Hepatocyte (in vitro differentiated cells): Measurements from ENCODE around the gene MRGPRX3. TPM values are rescaled to one million over a fixed set of nuclear protein-coding genes. Genes with fewer than 3 reads are reported as not detected.
A peak's percentile ranks its signal among the peaks of the same experiment; 100 is the strongest.
"Not testable (repeated sequence)": the region's sequence is repeated elsewhere in the genome, so short reads cannot be mapped to it uniquely, and the experiment has no call there.

Experiments
- DNase-seq: peaks from one replicate; pipeline ENCODE4 v3.0.0-alpha.2; 2016; ENCODE audit warnings: low spot score
- H2AFZ ChIP-seq: fragments of 200-600 bp; sonication (generic); 2 replicates; pipeline ENCODE4 v1.6.0; 2016; ENCODE audit warnings: antibody characterized with exemption, mild to moderate bottlenecking
- H3K27ac ChIP-seq: fragments of 200-600 bp; sonication (generic); 2 replicates; pipeline ENCODE4 v1.5.1; 2016; ENCODE audit warnings: mild to moderate bottlenecking
- H3K27me3 ChIP-seq: fragments of 200-600 bp; sonication (generic); 2 replicates; pipeline ENCODE4 v1.6.1; 2016
- H3K36me3 ChIP-seq: fragments of 200-600 bp; sonication (generic); replicated peaks from 2 replicates; pipeline ENCODE4 v1.5.1; 2016; ENCODE audit warnings: low read depth; ENCODE audit not compliant: insufficient read depth
- H3K4me1 ChIP-seq: fragments of 200-600 bp; sonication (generic); 2 replicates; pipeline ENCODE4 v1.5.1; 2016; ENCODE audit warnings: mild to moderate bottlenecking, moderate library complexity; ENCODE audit not compliant: insufficient read depth
- H3K4me2 ChIP-seq: fragments of 200-600 bp; sonication (generic); 2 replicates; pipeline ENCODE4 v1.6.0; 2016
- H3K4me3 ChIP-seq: fragments of 200-600 bp; sonication (generic); 2 replicates; pipeline ENCODE4 v1.5.1; 2016; ENCODE audit warnings: mild to moderate bottlenecking
- H3K79me2 ChIP-seq: fragments of 200-600 bp; sonication (generic); 2 replicates; pipeline ENCODE4 v1.6.0; 2017; ENCODE audit warnings: mild to moderate bottlenecking
- H3K9me2 ChIP-seq: fragments of 200-600 bp; sonication (generic); replicated peaks from 2 replicates; pipeline ENCODE4 v1.6.0; 2017; ENCODE audit warnings: mild to moderate bottlenecking; ENCODE audit not compliant: insufficient read depth
- H3K9me3 ChIP-seq: fragments of 200-600 bp; sonication (generic); 2 replicates; pipeline ENCODE4 v1.5.1; 2016; ENCODE audit warnings: low read depth, mild to moderate bottlenecking
- H4K20me1 ChIP-seq: fragments of 200-600 bp; sonication (generic); 2 replicates; pipeline ENCODE4 v1.6.0; 2016; ENCODE audit warnings: mild to moderate bottlenecking; ENCODE audit not compliant: insufficient read depth, poor library complexity, severe bottlenecking
- CTCF ChIP-seq: fragments of 200-600 bp; sonication (generic); IDR thresholded peaks from 2 replicates; pipeline ENCODE4 v1.5.1; 2016; ENCODE audit warnings: antibody characterized with exemption, mild to moderate bottlenecking; ENCODE audit not compliant: poor library complexity
- EZH2 ChIP-seq: fragments of 200-600 bp; sonication (generic); IDR thresholded peaks from 2 replicates; pipeline ENCODE4 v1.6.1; 2016; ENCODE audit warnings: antibody characterized with exemption, mild to moderate bottlenecking, borderline replicate concordance
- EZH2phosphoT487 ChIP-seq: fragments of 200-600 bp; sonication (generic); IDR thresholded peaks from one replicate; pipeline ENCODE4 v1.6.1; 2018; ENCODE audit warnings: antibody characterized with exemption, mild to moderate bottlenecking, low read depth, moderate library complexity; ENCODE audit not compliant: unreplicated experiment, severe bottlenecking
- WGBS: methylation state at CpG from one replicate; pipeline ENCODE4 v1.1.6; 2016; ENCODE audit warnings: low lambda C conversion rate; ENCODE audit errors: missing lambda C conversion rate; 5-methylcytosine and 5-hydroxymethylcytosine counted together
- polyA plus RNA-seq: library from polyadenylated mRNA; unstranded; fragments of >200 nt; fragmentation: Nextera tagmentation; extraction: Ambion mirVana; gene quantifications from 2 replicates; pipeline ENCODE4 v1.2.1, GENCODE V29; 2016
- total RNA-seq: library from RNA; depleted of rRNA; stranded (reverse); fragments of >200 nt; gene quantifications from 2 replicates; pipeline ENCODE4 v1.2.3, GENCODE V29; 2014

The MRGPRX3 gene
- total and polyA plus RNA-seq, 2 experiments from 2014 or later: not detected

- no peak overlapping the region for H2AFZ ChIP-seq
- H3K4me3 ChIP-seq: no peak overlapping the region
- WGBS: 5% methylated on average over 9 of the region's 9 CpGs
- H3K9me2 ChIP-seq: no peaks in the 10 kb centered on the region
- H3K36me3 ChIP-seq: no peaks in the 10 kb centered on the region
- no peak overlapping the region for H3K4me2 ChIP-seq
- H4K20me1 ChIP-seq: no peaks in the 10 kb centered on the region
- DNase-seq: peak; percentile 84
- TF ChIP-seq EZH2: no peak
- peak; percentile 83 for TF ChIP-seq CTCF
- H3K9me3 ChIP-seq: no peaks in the 10 kb centered on the region
- H3K79me2 ChIP-seq: no peaks in the 10 kb centered on the region
- peaks cover 34% of the 10 kb centered on the region for H3K27me3 ChIP-seq
- no peak overlapping the region for H3K27ac ChIP-seq
- no peaks in the 10 kb centered on the region for H3K4me1 ChIP-seq
Observed at GRCh38 chr11:18115360-18116127, 16.8 kb upstream of the MRGPRX3 start.

- not testable (repeated sequence) for H4K20me1 ChIP-seq, H3K27ac ChIP-seq, H3K9me2 ChIP-seq, H3K9me3 ChIP-seq, H3K36me3 ChIP-seq, H2AFZ ChIP-seq, H3K4me2 ChIP-seq, H3K4me3 ChIP-seq, H3K79me2 ChIP-seq, H3K4me1 ChIP-seq, H3K27me3 ChIP-seq, DNase-seq
- WGBS: 69% methylated on average over 14 of the region's 20 CpGs
Observed at GRCh38 chr11:18121331-18121828, 11.0 kb upstream of the MRGPRX3 start.

GRCh38 chr11:18131115-18131514 lies 1.3 kb upstream of the MRGPRX3 start:
- H3K4me3 ChIP-seq, H3K4me2 ChIP-seq, H3K27ac ChIP-seq, H2AFZ ChIP-seq, H3K9me3 ChIP-seq, H3K36me3 ChIP-seq, H3K27me3 ChIP-seq, H3K9me2 ChIP-seq, H4K20me1 ChIP-seq, H3K79me2 ChIP-seq, H3K4me1 ChIP-seq, DNase-seq: not testable (repeated sequence)
- 82% methylated on average over 4 of the region's 4 CpGs for WGBS

GRCh38 chr11:18135308-18135707 lies 2.9 kb downstream of the MRGPRX3 start:
- H2AFZ ChIP-seq: no peak overlapping the region
- H3K9me3 ChIP-seq: no peaks in the 10 kb centered on the region
- no peaks in the 10 kb centered on the region for H4K20me1 ChIP-seq
- no peak overlapping the region for H3K27ac ChIP-seq
- no peaks in the 10 kb centered on the region for H3K27me3 ChIP-seq
- H3K79me2 ChIP-seq: no peaks in the 10 kb centered on the region
- H3K9me2 ChIP-seq: no peaks in the 10 kb centered on the region
- no peak for DNase-seq
- H3K4me3 ChIP-seq: no peak overlapping the region
- no peaks in the 10 kb centered on the region for H3K4me1 ChIP-seq
- no peak overlapping the region for H3K4me2 ChIP-seq
- TF ChIP-seq EZH2 (no peak), CTCF (no peak), EZH2phosphoT487 (no peak)
- H3K36me3 ChIP-seq: no peaks in the 10 kb centered on the region
- WGBS: 41% methylated on average over 2 of the region's 2 CpGs
